Measurements from ENCODE around the gene TRMT1.

DNA sequence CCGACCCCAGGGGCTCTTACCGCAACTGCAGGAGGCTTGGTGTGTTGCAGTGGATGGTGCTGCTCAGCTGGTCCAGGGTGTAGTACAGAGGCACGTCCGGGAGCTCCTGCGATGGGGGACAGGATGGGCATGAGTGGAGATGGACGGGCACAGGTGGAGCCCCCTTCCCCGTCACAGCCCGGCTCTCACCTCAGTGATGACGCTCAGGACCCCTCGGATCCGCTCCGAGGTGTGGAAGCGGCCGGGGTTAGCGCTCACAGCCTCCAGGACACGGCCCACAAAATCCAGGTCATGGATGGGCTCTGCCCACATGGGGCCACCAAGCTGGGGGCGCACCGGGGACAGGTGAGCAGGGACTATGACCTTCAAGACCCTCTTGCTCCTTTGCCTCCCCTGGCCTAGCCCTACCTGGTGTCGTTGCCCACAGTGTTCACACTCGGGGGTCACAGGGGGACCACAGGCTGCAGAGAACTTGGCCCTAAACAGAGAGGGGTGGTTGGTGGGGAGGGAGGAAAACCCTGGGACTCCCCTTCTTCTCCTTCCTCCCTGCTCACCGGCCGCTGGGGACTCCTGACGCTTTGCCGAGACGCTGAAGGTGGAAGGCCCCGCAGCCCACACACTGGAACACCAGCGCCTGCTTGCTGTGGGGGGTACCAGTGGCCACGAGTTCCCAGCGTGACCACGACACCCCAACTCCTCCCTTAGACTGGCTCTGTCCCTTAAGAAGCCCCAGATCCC is 7.0 kb downstream of the TRMT1 start:
- TF ChIP-seq YY1 (IDR thresholded peaks at IDR 0.05; ENCODE audit: insufficient read depth, insufficient read length) (no peak), SUZ12 (IDR thresholded peaks at IDR 0.05; ENCODE audit: extremely low read depth, insufficient read depth, insufficient read length) (no peak)
